Astrocyte of the cerebellum (primary cell): ENCODE results near the gene HSPB7.
"Not testable (repeated sequence)": the region's sequence is repeated elsewhere in the genome, so short reads cannot be mapped to it uniquely, and the experiment has no call there.

ENCODE experiments used
- DNase-seq: peaks from one replicate; pipeline ENCODE4 v3.0.0-alpha.2; 2011; ENCODE audit warnings: low read depth
- H3K4me3 ChIP-seq: 2 replicates; pipeline ENCODE4 v1.5.1; 2011; ENCODE audit warnings: mild to moderate bottlenecking, low read depth, low read length, moderate library complexity
- CTCF ChIP-seq: IDR thresholded peaks from 2 replicates; pipeline ENCODE4 v1.5.1; 2012; ENCODE audit warnings: low read length, low read depth, moderate library complexity, mild to moderate bottlenecking; ENCODE audit errors: missing control alignments
- in situ Hi-C: cut with HindIII; loops from 2 replicates; pipeline ENCODE4 v1.10.0; 2017; ENCODE audit warnings: low sequenced_read_pairs

HSPB7 gene

GRCh38 chr1:16063226-16063829 is 45.5 kb upstream of the HSPB7 start:
- H3K4me3 ChIP-seq, result no peak overlapping the region
- DNase-seq, result no peak
- in situ Hi-C loops, result no loop called here
- no peak for TF ChIP-seq CTCF

- in situ Hi-C loops, DNase-seq, H3K4me3 ChIP-seq: not testable (repeated sequence)
These were observed 44.8 kb upstream of the HSPB7 start for GRCh38 chr1:16062687-16063075.

GRCh38 chr1:16061989-16062686 is 44.3 kb upstream of the HSPB7 start:
- DNase-seq, in situ Hi-C loops, H3K4me3 ChIP-seq: not testable (repeated sequence)

- DNase-seq, result no peak
- TF ChIP-seq CTCF, result no peak
- in situ Hi-C loops, result no loop called here
- no peak overlapping the region for H3K4me3 ChIP-seq
These were observed 43.4 kb upstream of the HSPB7 start for GRCh38 chr1:16061266-16061665.

GRCh38 chr1:16058394-16059120 is 40.7 kb upstream of the HSPB7 start:
- H3K4me3 ChIP-seq, in situ Hi-C loops, DNase-seq: not testable (repeated sequence)

- H3K4me3 ChIP-seq, in situ Hi-C loops, DNase-seq: not testable (repeated sequence)
These were observed 39.6 kb upstream of the HSPB7 start for GRCh38 chr1:16057314-16057915.

GRCh38 chr1:16056521-16056912 is 38.7 kb upstream of the HSPB7 start:
- H3K4me3 ChIP-seq, DNase-seq, in situ Hi-C loops: not testable (repeated sequence)

- TF ChIP-seq CTCF, result peak; percentile 99
- H3K4me3 ChIP-seq, result no peak overlapping the region
- DNase-seq, result peak; percentile 67
- in situ Hi-C loops, result no loop called here
These were observed 38.0 kb upstream of the HSPB7 start for GRCh38 chr1:16055613-16056520.
